OCI-M1 (cell line): ENCODE results near the gene EEIG2.

Source experiments
- DNase-seq: peaks from one replicate; lab custom pipeline; 2025; lab: John Stamatoyannopoulos, UW

The EEIG2 gene

GRCh38 chr1:108583757-108584427, 24.0 kb downstream of the EEIG2 start:
- DNase-seq: no peak

GRCh38 chr1:108584428-108584856, 24.5 kb downstream of the EEIG2 start:
- DNase-seq: peak; percentile 72

GRCh38 chr1:108585313-108585712, 25.4 kb downstream of the EEIG2 start:
- no peak for DNase-seq

GRCh38 chr1:108590441-108590840, 30.5 kb downstream of the EEIG2 start:
- no peak for DNase-seq

GRCh38 chr1:108590957-108591356, 31.1 kb downstream of the EEIG2 start:
- DNase-seq: no peak

DNA sequence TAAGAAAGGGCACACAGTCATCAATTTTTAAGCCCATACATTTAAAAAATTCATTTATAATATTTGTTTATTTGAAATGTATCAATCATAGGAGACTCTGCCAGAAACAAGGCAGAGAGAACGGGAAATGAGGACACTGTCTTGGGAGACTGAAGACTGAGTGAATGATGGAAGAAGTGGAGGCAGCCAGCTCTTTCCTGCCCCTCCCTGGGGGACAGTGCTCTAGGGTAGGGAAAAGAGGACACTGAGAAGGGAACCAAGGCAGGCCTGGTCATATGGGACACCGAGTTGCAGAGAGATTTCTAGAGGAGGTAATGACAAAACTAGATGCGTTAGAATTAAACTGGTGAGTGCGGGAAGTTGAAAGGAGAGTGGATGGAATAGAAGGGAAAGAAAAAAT, 31.6 kb downstream of the EEIG2 start:
- DNase-seq: no peak

DNA sequence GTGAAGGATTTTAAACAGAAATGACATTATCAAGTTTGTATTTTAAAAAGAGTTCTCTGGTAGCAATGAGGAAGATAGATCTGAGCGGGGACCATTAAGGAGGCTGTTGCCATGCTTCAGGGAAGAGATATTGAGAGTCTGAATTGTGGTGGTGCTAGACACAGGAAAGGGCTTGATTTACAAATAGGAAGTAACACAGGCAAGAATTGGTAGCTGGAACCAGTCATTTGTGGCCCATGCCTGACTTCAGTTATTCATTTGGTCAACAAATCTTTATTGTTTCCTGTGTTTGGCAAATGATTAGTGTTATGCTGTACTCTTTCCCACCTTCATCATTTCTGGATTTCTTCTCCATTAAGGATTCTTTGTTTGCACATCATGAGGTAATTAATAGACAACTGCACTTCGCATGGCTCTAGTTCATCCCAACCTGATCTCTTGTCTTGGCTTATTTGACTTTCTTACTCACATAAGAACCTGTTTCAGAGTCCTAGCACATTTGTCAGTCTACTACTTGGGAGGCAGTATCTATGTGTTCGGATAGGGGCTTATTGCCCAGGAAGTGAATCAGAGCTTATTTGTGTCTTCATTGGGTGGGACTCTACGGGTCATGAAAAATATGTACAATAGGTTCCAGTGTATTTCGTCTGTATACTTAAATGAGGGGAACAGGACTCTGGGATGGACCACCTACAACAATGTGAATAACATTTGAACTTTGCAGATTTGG, 32.3 kb downstream of the EEIG2 start:
- peak; percentile 9 for DNase-seq

DNA sequence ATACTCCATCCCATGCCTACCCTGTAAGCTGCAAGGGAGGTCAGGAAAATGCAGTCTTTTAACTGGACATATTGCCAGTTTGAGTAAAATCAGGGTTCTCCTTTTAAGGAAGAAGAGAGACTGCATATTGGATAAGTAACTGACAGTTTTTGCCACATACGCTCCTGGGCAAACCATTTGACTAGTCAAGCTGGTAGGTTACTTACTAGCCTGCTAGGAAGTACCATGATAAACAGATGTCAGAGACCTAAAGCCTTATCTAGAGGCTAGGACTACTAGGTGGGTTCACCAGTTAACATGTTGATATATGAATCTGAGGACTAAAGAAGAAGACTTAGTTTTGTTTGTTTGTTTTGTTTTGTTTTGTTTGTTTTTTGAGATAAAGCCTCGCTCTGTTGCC, 33.5 kb downstream of the EEIG2 start:
- DNase-seq: no peak

DNA sequence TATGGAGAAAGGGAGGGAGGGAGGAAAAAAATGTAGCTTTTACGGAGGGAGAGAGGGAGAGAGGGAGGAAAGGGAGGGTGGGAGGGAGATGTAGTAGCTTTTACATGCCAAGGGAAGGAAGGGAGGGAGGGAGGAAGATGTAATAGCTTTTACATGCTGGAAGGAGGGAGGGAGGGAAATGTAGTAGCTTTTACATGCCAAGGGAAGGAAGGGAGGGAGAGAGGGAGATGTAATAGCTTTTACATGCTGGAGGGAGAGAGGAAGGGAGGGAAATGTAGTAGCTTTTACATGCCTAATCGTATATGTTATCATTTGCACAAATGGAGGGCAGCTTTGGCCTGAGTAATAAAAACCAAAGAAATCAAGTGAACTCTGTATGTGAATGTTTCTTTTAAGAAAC, 35.6 kb downstream of the EEIG2 start:
- DNase-seq: no peak

DNA sequence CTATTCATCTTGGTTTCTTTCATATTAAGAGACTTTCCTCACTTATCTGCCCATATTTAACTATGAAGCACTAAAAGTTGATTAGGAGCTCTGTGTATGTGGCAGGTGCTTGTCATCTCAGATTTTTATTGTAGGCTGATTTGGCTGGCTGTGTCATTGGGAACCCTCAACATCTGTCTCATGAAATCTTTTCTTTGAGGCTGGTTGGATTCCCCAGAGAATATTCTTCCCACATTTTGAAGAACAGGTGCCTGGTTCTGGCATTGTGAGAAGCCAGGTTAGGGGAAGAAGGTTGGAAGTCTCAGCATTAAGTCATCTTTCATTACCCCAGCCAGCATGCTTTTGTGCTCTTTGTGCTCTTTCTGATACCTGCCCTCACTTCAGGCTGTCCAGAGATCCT, 37.1 kb downstream of the EEIG2 start:
- DNase-seq: no peak

DNA sequence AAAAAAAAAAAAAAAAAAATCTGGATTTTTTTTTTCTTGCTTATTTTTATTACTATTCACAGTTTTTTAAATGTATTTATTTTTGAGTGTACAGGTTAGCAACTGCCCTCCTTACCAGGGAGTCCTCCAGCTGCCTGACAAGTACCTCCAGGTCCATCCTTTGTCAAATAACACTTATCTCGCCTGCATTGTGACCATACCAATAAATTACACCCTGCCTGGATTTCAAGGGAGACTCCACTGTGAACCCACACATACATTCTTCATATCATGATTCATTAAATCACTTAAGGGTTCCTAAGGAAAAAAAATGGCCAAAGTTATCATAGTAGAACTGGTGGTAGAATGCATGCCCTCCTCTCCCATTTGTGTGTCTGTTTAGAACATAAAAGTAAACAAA, 38.4 kb downstream of the EEIG2 start:
- no peak for DNase-seq

DNA sequence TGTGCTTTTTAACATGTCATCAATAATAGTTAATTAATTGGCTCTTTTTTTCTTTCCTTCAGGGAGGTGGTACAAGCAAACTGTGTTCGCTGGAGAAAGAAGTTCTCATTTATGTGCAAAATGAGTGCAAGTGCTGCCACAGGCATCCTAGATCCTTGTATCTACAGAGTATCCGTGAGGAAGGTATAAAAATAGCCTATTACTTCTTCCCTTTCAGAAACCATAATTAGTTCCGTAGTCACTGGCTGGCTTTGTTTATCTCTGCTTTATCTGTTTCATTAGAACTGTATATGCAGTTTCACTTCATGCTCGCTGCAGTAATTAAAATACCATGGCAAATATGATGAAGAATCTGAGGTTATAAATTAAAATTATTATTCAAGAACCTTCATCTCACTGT, 40.6 kb downstream of the EEIG2 start:
- no peak for DNase-seq

DNA sequence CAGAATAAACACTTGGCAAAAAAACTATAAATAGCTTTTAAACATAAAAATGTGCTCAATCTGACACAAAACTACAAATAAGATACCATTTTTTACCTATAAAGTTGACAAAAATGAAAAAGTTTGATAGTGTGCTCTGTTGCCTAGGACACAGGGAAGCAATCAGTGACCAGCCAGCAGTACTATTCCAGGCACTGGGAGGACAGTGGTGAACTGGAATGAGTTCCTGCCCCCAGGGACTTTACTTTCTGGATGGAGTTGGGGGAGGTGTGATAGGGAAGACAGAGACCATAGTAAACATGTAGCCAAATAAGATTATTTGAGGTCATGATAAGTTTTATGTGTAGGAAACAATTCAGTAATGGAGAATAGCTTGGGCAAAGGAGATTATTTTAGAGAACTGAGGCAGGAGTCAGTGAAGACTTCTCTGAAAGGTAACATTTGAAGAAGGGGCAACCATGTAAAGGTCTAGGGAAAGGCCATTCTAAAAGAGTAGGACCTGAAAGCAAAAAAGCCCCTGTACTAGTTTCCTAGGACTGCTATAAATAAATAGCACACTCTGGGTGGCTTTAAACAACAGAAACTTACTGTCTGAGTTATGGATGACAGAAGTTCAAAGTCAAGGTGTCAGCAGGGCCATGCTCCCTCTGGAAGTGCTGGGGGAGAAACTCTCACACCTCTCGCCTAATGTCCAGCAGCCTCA, 42.0 kb downstream of the EEIG2 start:
- no peak for DNase-seq

DNA sequence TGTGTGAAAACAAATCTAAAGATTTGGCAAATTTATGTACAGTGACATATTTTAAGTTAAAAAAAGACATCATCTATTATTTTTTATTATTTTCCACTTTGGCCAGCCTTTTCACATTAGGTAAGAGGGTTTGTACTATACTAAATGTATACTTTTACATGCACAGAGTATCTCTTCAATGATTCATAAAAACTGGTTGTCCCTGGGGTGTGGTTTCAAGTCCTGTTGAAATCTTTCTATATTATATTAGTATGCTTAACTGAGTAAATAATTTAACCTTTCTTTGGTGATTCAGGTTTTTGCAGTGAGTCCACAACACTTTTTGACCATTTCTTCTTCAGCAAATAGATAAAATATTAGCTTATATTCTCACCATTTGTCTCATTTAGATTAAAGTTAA, 45.7 kb downstream of the EEIG2 start:
- no peak for DNase-seq

DNA sequence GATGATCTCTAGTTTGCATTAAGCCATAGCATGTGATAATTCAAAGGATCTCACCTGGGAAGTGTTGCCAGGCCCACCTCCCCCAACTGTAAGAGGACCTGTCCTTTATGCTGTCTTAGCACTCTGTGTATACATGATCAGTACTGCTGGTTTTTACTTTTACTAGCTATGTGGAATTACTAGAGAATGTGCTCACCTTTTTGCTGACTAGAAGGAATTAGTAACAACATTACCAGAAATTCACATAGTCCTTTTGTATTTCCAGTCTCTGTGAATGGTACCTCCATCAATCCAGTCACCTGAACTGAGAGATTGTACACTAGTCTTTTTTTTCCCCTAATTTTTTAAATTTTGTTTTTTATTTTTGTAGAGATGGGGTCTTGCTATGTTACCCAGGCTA, 46.6 kb downstream of the EEIG2 start:
- DNase-seq: no peak

DNA sequence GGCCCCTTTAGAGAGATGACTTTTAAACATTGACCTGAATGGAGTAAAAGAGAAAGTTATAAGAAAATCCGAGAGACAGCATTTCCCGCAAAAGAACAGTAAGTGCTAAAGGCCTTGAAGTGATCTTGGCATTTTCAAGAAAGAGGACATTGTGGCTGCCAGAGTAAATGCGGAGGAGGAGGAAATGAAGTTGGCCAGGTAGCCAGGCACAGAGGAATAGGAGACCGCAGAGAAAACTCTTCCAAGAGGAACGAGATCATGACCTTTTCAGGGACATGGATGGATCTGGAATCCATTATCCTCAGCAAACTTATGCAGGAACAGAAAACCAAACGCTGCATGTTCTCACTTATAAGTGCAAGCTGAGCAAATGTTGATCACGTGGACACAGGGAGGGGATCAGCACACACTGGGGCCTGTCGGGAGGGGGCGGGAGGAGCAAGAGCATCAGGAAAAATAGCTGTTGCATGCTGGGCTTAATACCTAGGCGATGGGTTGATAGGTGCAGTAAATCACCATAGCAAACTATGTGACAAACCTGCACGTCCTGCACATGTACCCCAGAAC, 49.7 kb downstream of the EEIG2 start:
- no peak for DNase-seq
